ENCODE results near the gene ATMIN. TPM values are rescaled to one million over a fixed set of nuclear protein-coding genes. Genes with fewer than 3 reads are reported as not detected.

The ATMIN gene
- polyA plus RNA-seq, 1 donor = 31.3 TPM

- H3K4me3 ChIP-seq (ENCODE audit: low read length) = peak overlapping the region; percentile 96
- 13% methylated on average over 4 of the region's 18 CpGs for WGBS (ENCODE audit: insufficient coverage, low lambda C conversion rate)
- no peaks in the 10 kb centered on the region for H3K27me3 ChIP-seq (ENCODE audit: control insufficient read depth, insufficient read depth, low read length)
- peak overlapping the region; percentile 89 for H3K27ac ChIP-seq (ENCODE audit: low read length)
- no peaks in the 10 kb centered on the region for H3K9me3 ChIP-seq (ENCODE audit: control insufficient read depth, low read depth, low read length)
- H3K36me3 ChIP-seq (ENCODE audit: control insufficient read depth, insufficient read depth, low read length) = no peaks in the 10 kb centered on the region
- peak in 1 of 2 donors; percentile 38 for DNase-seq
- peaks cover 17% of the 10 kb centered on the region for H3K4me1 ChIP-seq (ENCODE audit: control insufficient read depth, insufficient read depth, low read length)
These were observed 30.0 kb upstream of the ATMIN start for GRCh38 chr16:81005610-81006161.

GRCh38 chr16:81006211-81006812 lies 29.3 kb upstream of the ATMIN start:
- H3K36me3 ChIP-seq (ENCODE audit: control insufficient read depth, insufficient read depth, low read length) = no peaks in the 10 kb centered on the region
- no peaks in the 10 kb centered on the region for H3K9me3 ChIP-seq (ENCODE audit: control insufficient read depth, low read depth, low read length)
- H3K27me3 ChIP-seq (ENCODE audit: control insufficient read depth, insufficient read depth, low read length) = no peaks in the 10 kb centered on the region
- peak; percentile 55 to 85 for DNase-seq
- WGBS (ENCODE audit: insufficient coverage, low lambda C conversion rate) = no CpG with 5 or more reads among the region's 50 CpGs
- peaks cover 17% of the 10 kb centered on the region for H3K4me1 ChIP-seq (ENCODE audit: control insufficient read depth, insufficient read depth, low read length)
- peak overlapping the region; percentile 96 for H3K4me3 ChIP-seq (ENCODE audit: low read length)
- H3K27ac ChIP-seq (ENCODE audit: low read length) = peak overlapping the region; percentile 89

GRCh38 chr16:81006813-81007695 lies 28.6 kb upstream of the ATMIN start, which contains the start of the genes CENPN and CMC2:
CENPN (plus strand) TSS chr16:81007214; CDS start chr16:81011940, 4,726 bp downstream.
CMC2 (minus strand) TSS chr16:81006885; CDS start chr16:80997394, 9,491 bp downstream.
- H3K4me1 ChIP-seq (ENCODE audit: control insufficient read depth, insufficient read depth, low read length) = peaks cover 17% of the 10 kb centered on the region
- H3K4me3 ChIP-seq (ENCODE audit: low read length) = peak within 1 kb of the TSS; percentile 96
- peaks cover 5% of the 10 kb centered on the region for H3K36me3 ChIP-seq (ENCODE audit: control insufficient read depth, insufficient read depth, low read length)
- peak; percentile 99 to 100 for DNase-seq
- H3K27me3 ChIP-seq (ENCODE audit: control insufficient read depth, insufficient read depth, low read length) = no peaks in the 10 kb centered on the region
- H3K9me3 ChIP-seq (ENCODE audit: control insufficient read depth, low read depth, low read length) = no peaks in the 10 kb centered on the region
- H3K27ac ChIP-seq (ENCODE audit: low read length) = peak within 1 kb of the TSS; percentile 89
- no CpG with 5 or more reads among the region's 75 CpGs for WGBS (ENCODE audit: insufficient coverage, low lambda C conversion rate)

- WGBS (ENCODE audit: insufficient coverage, low lambda C conversion rate) = no CpG with 5 or more reads among the region's 12 CpGs
These were observed 27.2 kb upstream of the ATMIN start for GRCh38 chr16:81008505-81008789.

GRCh38 chr16:81012974-81013373 lies 22.7 kb upstream of the ATMIN start:
- no peak for DNase-seq
- peaks cover 25% of the 10 kb centered on the region for H3K36me3 ChIP-seq (ENCODE audit: control insufficient read depth, insufficient read depth, low read length)
- no peak overlapping the region for H3K27ac ChIP-seq (ENCODE audit: low read length)
- no peaks in the 10 kb centered on the region for H3K4me1 ChIP-seq (ENCODE audit: control insufficient read depth, insufficient read depth, low read length)
- H3K4me3 ChIP-seq (ENCODE audit: low read length) = no peak overlapping the region
- no peaks in the 10 kb centered on the region for H3K9me3 ChIP-seq (ENCODE audit: control insufficient read depth, low read depth, low read length)
- WGBS (ENCODE audit: insufficient coverage, low lambda C conversion rate) = no CpG with 5 or more reads among the region's 3 CpGs
- no peaks in the 10 kb centered on the region for H3K27me3 ChIP-seq (ENCODE audit: control insufficient read depth, insufficient read depth, low read length)

More at GRCh38 chr16:81008505-81008789, 27.2 kb upstream of the ATMIN start:
- H3K4me3 ChIP-seq (ENCODE audit: low read length) = peak overlapping the region; percentile 96
- no peaks in the 10 kb centered on the region for H3K9me3 ChIP-seq (ENCODE audit: control insufficient read depth, low read depth, low read length)
- H3K36me3 ChIP-seq (ENCODE audit: control insufficient read depth, insufficient read depth, low read length) = peaks cover 8% of the 10 kb centered on the region
- peaks cover 17% of the 10 kb centered on the region for H3K4me1 ChIP-seq (ENCODE audit: control insufficient read depth, insufficient read depth, low read length)
- DNase-seq = no peak
- H3K27ac ChIP-seq (ENCODE audit: low read length) = peak overlapping the region; percentile 89
- H3K27me3 ChIP-seq (ENCODE audit: control insufficient read depth, insufficient read depth, low read length) = no peaks in the 10 kb centered on the region

- H3K36me3 ChIP-seq (ENCODE audit: control insufficient read depth, insufficient read depth, low read length) = peaks cover 29% of the 10 kb centered on the region
- WGBS (ENCODE audit: insufficient coverage, low lambda C conversion rate) = no CpG with 5 or more reads among the region's 2 CpGs
- no peaks in the 10 kb centered on the region for H3K27me3 ChIP-seq (ENCODE audit: control insufficient read depth, insufficient read depth, low read length)
- no peak overlapping the region for H3K4me3 ChIP-seq (ENCODE audit: low read length)
- H3K9me3 ChIP-seq (ENCODE audit: control insufficient read depth, low read depth, low read length) = no peaks in the 10 kb centered on the region
- H3K4me1 ChIP-seq (ENCODE audit: control insufficient read depth, insufficient read depth, low read length) = no peaks in the 10 kb centered on the region
- no peak overlapping the region for H3K27ac ChIP-seq (ENCODE audit: low read length)
- no peak for DNase-seq
These were observed 21.0 kb upstream of the ATMIN start for GRCh38 chr16:81014672-81015071.

- no peaks in the 10 kb centered on the region for H3K27me3 ChIP-seq (ENCODE audit: control insufficient read depth, insufficient read depth, low read length)
- H3K36me3 ChIP-seq (ENCODE audit: control insufficient read depth, insufficient read depth, low read length) = peaks cover 31% of the 10 kb centered on the region
- no peaks in the 10 kb centered on the region for H3K4me1 ChIP-seq (ENCODE audit: control insufficient read depth, insufficient read depth, low read length)
- no peak overlapping the region for H3K4me3 ChIP-seq (ENCODE audit: low read length)
- H3K9me3 ChIP-seq (ENCODE audit: control insufficient read depth, low read depth, low read length) = no peaks in the 10 kb centered on the region
- no peak overlapping the region for H3K27ac ChIP-seq (ENCODE audit: low read length)
- WGBS (ENCODE audit: insufficient coverage, low lambda C conversion rate) = no CpG with 5 or more reads among the region's 2 CpGs
- no peak for DNase-seq
These were observed 17.1 kb upstream of the ATMIN start for GRCh38 chr16:81018496-81018895.

GRCh38 chr16:81026429-81026828 lies 9.2 kb upstream of the ATMIN start:
- Histone ChIP-seq H3K4me1 (ENCODE audit: control insufficient read depth, insufficient read depth, low read length) (no peaks in the 10 kb centered on the region), H3K27me3 (ENCODE audit: control insufficient read depth, insufficient read depth, low read length) (no peaks in the 10 kb centered on the region), H3K27ac (ENCODE audit: low read length) (no peak overlapping the region), H3K36me3 (ENCODE audit: control insufficient read depth, insufficient read depth, low read length) (peaks cover 9% of the 10 kb centered on the region), H3K9me3 (ENCODE audit: control insufficient read depth, low read depth, low read length) (no peaks in the 10 kb centered on the region), H3K4me3 (ENCODE audit: low read length) (no peak overlapping the region)
- WGBS (ENCODE audit: insufficient coverage, low lambda C conversion rate) = 83% methylated on average over 1 of the region's 4 CpGs
- DNase-seq = no peak

- Histone ChIP-seq H3K36me3 (ENCODE audit: control insufficient read depth, insufficient read depth, low read length) (peaks cover 7% of the 10 kb centered on the region), H3K27me3 (ENCODE audit: control insufficient read depth, insufficient read depth, low read length) (no peaks in the 10 kb centered on the region), H3K27ac (ENCODE audit: low read length) (no peak overlapping the region), H3K4me1 (ENCODE audit: control insufficient read depth, insufficient read depth, low read length) (no peaks in the 10 kb centered on the region), H3K4me3 (ENCODE audit: low read length) (no peak overlapping the region), H3K9me3 (ENCODE audit: control insufficient read depth, low read depth, low read length) (no peaks in the 10 kb centered on the region)
- no CpG with 5 or more reads among the region's 11 CpGs for WGBS (ENCODE audit: insufficient coverage, low lambda C conversion rate)
- no peak for DNase-seq
These were observed 5.6 kb upstream of the ATMIN start for GRCh38 chr16:81029930-81030604.
